Rectal smooth muscle tissue (tissue), 1 donor: ENCODE measurements around the gene OR2M7.

Source experiments
- H3K27ac ChIP-seq: one replicate; pipeline ENCODE4 v1.7.0; 2013; ENCODE audit warnings: low read depth, low read length, inconsistent platforms
- H3K27me3 ChIP-seq: one replicate; pipeline ENCODE4 v1.7.0; 2013; ENCODE audit warnings: low read length; ENCODE audit not compliant: control insufficient read depth, insufficient read depth
- H3K36me3 ChIP-seq: one replicate; pipeline ENCODE4 v1.7.0; 2013; ENCODE audit warnings: low read length; ENCODE audit not compliant: control insufficient read depth, insufficient read depth
- H3K4me1 ChIP-seq: one replicate; pipeline ENCODE4 v1.7.0; 2013; ENCODE audit warnings: low read length; ENCODE audit not compliant: control insufficient read depth, insufficient read depth
- H3K4me3 ChIP-seq: one replicate; pipeline ENCODE4 v1.7.0; 2013; ENCODE audit warnings: low read length
- H3K9ac ChIP-seq: one replicate; pipeline ENCODE4 v1.7.0; 2013; ENCODE audit warnings: low read length

The OR2M7 gene

GRCh38 chr1:248288391-248288790 lies 36.0 kb downstream of the OR2M7 start:
- no peak overlapping the region for H3K9ac ChIP-seq
- H3K4me3 ChIP-seq, result no peak overlapping the region
- H3K27me3 ChIP-seq, result no peaks in the 10 kb centered on the region
- no peak overlapping the region for H3K27ac ChIP-seq
- H3K36me3 ChIP-seq, result no peaks in the 10 kb centered on the region
- H3K4me1 ChIP-seq, result no peaks in the 10 kb centered on the region

DNA sequence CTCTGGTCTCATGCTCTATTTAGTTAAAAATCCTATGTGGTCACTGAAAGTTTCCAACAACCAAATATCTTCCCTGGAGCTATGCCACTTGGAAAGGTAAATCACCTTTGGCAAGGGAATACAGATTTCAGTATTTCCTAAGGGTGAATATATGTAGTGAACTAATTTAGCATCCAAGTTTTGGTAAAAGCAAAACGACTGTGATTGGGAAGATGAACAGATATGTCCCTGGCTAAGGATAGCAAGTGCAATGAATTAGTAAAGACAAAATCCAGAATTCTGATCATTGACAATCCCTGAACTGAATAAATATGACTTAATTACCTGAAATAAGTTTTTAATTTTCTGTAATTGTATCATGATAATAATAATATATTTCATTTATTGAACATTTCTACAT lies 46.5 kb downstream of the OR2M7 start, which contains the start of gene OR2T33:
Gene OR2T33 (minus strand): TSS at position 101 of the 400 bp plus-strand sequence. CDS start 4,162 bp downstream, outside the sequence.
- Histone ChIP-seq H3K36me3 (no peaks in the 10 kb centered on the region), H3K4me1 (no peaks in the 10 kb centered on the region), H3K27me3 (no peaks in the 10 kb centered on the region), H3K4me3 (no peak within 1 kb of the TSS), H3K27ac (no peak within 1 kb of the TSS), H3K9ac (no peak within 1 kb of the TSS)
